HepG2 (cell line): ENCODE data around the gene SECTM1. TPM values are rescaled to one million over a fixed set of nuclear protein-coding genes. Genes with fewer than 3 reads are reported as not detected.
A peak's percentile ranks its signal among the peaks of the same experiment; 100 is the strongest.

Source experiments
- ARID4A ChIP-seq: sonication (generic); formaldehyde crosslinking; IDR thresholded peaks from 2 replicates; pipeline ENCODE4 v1.5.0; 2020; ENCODE audit warnings: mild to moderate bottlenecking, missing genetic modification reagents, borderline replicate concordance
- CBX2 ChIP-seq, 2 experiments: fragments of 200-600 bp in 1 of 2; sonication (generic); formaldehyde crosslinking in 1 of 2; IDR thresholded peaks; 2 replicates each; pipeline versions ENCODE4 v1.7.0 to v1.8.1; 2018 to 2022; ENCODE audit warnings: low read depth in 2 of 2, low read length in 1 of 2, mild to moderate bottlenecking in 1 of 2, missing genetic modification reagents in 1 of 2
- DR1 ChIP-seq: sonication (generic); formaldehyde crosslinking; IDR thresholded peaks from 2 replicates; pipeline ENCODE4 v1.8.0; 2021; ENCODE audit warnings: mild to moderate bottlenecking, missing genetic modification reagents, inconsistent platforms
- GPBP1L1 ChIP-seq: sonication (generic); formaldehyde crosslinking; IDR thresholded peaks from 2 replicates; pipeline ENCODE4 v1.5.0; 2020; ENCODE audit warnings: mild to moderate bottlenecking, missing genetic modification reagents
- MAFG ChIP-seq: sonication (generic); formaldehyde crosslinking; IDR thresholded peaks from 2 replicates; pipeline ENCODE4 v1.5.1; 2020; ENCODE audit warnings: mild to moderate bottlenecking, missing genetic modification reagents
- PHF21A ChIP-seq: sonication (generic); formaldehyde crosslinking; IDR thresholded peaks from 2 replicates; pipeline ENCODE4 v1.5.0; 2020; ENCODE audit warnings: mild to moderate bottlenecking, missing genetic modification reagents
- SMYD3 ChIP-seq: sonication (generic); formaldehyde crosslinking; IDR thresholded peaks from 2 replicates; pipeline ENCODE4 v1.8.1; 2023; ENCODE audit warnings: mild to moderate bottlenecking, missing genetic modification reagents
- SNAPC2 ChIP-seq: sonication (generic); formaldehyde crosslinking; IDR thresholded peaks from 2 replicates; pipeline ENCODE4 v1.8.1; 2022; ENCODE audit warnings: mild to moderate bottlenecking, missing genetic modification reagents
- polyA plus RNA-seq, 8 experiments: library from polyadenylated mRNA; depleted of rRNA in 3 of 8; stranded (reverse) in 7 of 8; unstranded in 1 of 8; fragments of >200 nt; fragmentation: Illumina TruSeq in 4 of 8; extraction: Trizol in 4 of 8; gene quantifications; 2 replicates each; pipeline versions ENCODE4 v1.2.1 to v1.2.3, GENCODE V29; 2011 to 2016; ENCODE audit warnings: low read depth in 4 of 8, missing spikeins in 1 of 8, mixed read lengths in 1 of 8; ENCODE audit not compliant: insufficient read depth in 1 of 8
- total RNA-seq, 5 experiments: library from RNA; depleted of rRNA; stranded (reverse); fragments of >200 nt; fragmentation: Illumina TruSeq; extraction: Trizol; gene quantifications; 2 replicates each; pipeline ENCODE4 v1.2.3, GENCODE V29; 2016; ENCODE audit warnings: low read depth in 1 of 5
- TF ChIP-seq, protein P1 (sequence below): sonication (generic); formaldehyde crosslinking; IDR thresholded peaks from 2 replicates; pipeline ENCODE4 v1.4.0; 2020; ENCODE audit warnings: mild to moderate bottlenecking, missing genetic modification reagents
- TF ChIP-seq, protein P2 (sequence below): sonication (generic); formaldehyde crosslinking; IDR thresholded peaks from 2 replicates; pipeline ENCODE4 v1.9.0; 2021; ENCODE audit warnings: mild to moderate bottlenecking, missing genetic modification reagents

SECTM1 gene
- total and polyA plus RNA-seq, 2 of the 13 experiments (the other 11 are each of a cell fraction or from before 2014, with no cell fraction given): 3.5 to 5.3 TPM

DNA sequence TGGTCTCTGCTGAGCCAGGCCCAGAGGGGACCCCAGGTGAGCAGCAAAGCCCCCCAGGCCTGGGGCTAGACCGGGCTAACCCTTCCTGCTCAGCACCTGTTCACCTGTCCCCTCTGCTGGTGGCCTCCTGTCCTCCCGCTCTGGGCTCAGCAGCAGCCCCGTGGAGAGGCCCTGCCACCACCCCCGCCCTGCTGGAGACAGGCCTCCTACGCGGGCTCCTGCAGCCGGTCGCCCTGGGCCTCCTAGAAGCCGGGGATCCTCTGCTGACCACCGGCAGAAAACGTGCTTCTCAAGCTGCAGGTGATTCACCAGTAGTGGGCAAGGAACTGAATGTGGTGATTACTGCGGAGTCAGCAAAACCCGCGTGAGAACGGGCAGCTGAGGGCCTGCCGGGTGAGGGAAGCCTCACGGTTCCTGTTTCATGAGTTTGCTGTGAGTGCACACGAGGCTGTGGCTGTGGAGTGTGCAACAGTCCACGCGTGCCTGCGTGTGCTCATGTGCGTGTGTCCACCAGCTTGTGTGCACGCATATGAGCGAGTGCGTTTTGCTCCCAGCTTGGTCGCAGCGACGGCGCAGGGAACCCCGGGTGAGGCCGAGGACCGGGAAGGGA is 792 bp downstream of the SECTM1 start (continued):
- peak; percentile 19; the same call in 1 of the 2 replicates for TF ChIP-seq ARID4A (CRISPR knock-in tag)
- TF ChIP-seq, protein P1, sequence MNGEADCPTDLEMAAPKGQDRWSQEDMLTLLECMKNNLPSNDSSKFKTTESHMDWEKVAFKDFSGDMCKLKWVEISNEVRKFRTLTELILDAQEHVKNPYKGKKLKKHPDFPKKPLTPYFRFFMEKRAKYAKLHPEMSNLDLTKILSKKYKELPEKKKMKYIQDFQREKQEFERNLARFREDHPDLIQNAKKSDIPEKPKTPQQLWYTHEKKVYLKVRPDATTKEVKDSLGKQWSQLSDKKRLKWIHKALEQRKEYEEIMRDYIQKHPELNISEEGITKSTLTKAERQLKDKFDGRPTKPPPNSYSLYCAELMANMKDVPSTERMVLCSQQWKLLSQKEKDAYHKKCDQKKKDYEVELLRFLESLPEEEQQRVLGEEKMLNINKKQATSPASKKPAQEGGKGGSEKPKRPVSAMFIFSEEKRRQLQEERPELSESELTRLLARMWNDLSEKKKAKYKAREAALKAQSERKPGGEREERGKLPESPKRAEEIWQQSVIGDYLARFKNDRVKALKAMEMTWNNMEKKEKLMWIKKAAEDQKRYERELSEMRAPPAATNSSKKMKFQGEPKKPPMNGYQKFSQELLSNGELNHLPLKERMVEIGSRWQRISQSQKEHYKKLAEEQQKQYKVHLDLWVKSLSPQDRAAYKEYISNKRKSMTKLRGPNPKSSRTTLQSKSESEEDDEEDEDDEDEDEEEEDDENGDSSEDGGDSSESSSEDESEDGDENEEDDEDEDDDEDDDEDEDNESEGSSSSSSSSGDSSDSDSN (CRISPR knock-in tag): peak; percentile 31
- no peak for TF ChIP-seq GPBP1L1 (CRISPR knock-in tag)
- no peak for TF ChIP-seq SNAPC2 (CRISPR knock-in tag)
- TF ChIP-seq, protein P2, sequence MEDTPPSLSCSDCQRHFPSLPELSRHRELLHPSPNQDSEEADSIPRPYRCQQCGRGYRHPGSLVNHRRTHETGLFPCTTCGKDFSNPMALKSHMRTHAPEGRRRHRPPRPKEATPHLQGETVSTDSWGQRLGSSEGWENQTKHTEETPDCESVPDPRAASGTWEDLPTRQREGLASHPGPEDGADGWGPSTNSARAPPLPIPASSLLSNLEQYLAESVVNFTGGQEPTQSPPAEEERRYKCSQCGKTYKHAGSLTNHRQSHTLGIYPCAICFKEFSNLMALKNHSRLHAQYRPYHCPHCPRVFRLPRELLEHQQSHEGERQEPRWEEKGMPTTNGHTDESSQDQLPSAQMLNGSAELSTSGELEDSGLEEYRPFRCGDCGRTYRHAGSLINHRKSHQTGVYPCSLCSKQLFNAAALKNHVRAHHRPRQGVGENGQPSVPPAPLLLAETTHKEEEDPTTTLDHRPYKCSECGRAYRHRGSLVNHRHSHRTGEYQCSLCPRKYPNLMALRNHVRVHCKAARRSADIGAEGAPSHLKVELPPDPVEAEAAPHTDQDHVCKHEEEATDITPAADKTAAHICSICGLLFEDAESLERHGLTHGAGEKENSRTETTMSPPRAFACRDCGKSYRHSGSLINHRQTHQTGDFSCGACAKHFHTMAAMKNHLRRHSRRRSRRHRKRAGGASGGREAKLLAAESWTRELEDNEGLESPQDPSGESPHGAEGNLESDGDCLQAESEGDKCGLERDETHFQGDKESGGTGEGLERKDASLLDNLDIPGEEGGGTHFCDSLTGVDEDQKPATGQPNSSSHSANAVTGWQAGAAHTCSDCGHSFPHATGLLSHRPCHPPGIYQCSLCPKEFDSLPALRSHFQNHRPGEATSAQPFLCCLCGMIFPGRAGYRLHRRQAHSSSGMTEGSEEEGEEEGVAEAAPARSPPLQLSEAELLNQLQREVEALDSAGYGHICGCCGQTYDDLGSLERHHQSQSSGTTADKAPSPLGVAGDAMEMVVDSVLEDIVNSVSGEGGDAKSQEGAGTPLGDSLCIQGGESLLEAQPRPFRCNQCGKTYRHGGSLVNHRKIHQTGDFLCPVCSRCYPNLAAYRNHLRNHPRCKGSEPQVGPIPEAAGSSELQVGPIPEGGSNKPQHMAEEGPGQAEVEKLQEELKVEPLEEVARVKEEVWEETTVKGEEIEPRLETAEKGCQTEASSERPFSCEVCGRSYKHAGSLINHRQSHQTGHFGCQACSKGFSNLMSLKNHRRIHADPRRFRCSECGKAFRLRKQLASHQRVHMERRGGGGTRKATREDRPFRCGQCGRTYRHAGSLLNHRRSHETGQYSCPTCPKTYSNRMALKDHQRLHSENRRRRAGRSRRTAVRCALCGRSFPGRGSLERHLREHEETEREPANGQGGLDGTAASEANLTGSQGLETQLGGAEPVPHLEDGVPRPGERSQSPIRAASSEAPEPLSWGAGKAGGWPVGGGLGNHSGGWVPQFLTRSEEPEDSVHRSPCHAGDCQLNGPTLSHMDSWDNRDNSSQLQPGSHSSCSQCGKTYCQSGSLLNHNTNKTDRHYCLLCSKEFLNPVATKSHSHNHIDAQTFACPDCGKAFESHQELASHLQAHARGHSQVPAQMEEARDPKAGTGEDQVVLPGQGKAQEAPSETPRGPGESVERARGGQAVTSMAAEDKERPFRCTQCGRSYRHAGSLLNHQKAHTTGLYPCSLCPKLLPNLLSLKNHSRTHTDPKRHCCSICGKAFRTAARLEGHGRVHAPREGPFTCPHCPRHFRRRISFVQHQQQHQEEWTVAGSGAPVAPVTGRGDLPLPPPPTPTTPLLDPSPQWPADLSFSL (CRISPR knock-in tag): no peak
- no peak for TF ChIP-seq CBX2 (IDR thresholded peaks at IDR 0.05; ENCODE audit: low read depth, low read length)
- TF ChIP-seq CBX2 (CRISPR knock-in tag; IDR thresholded peaks at IDR 0.05; ENCODE audit: low read depth): no peak
- TF ChIP-seq MAFG (CRISPR knock-in tag): peak; percentile 84
- TF ChIP-seq DR1 (CRISPR knock-in tag): no peak
- TF ChIP-seq PHF21A (CRISPR knock-in tag): no peak
- no peak for TF ChIP-seq SMYD3 (CRISPR knock-in tag)
